ENCODE data around the gene ARMH4. TPM values are rescaled to one million over a fixed set of nuclear protein-coding genes. Genes with fewer than 3 reads are reported as not detected.

Gene ARMH4
- total RNA-seq, 1 experiment from 2014 or later, result 42.6 TPM

GRCh38 chr14:58088961-58089360, 63.1 kb downstream of the ARMH4 start:
- Mint-ChIP-seq H3K36me3 (ENCODE audit: insufficient read depth in 1 of 3, low read depth in 3 of 3) (peaks cover 2 to 8% (median 5%) of the 10 kb centered on the region in 3 experiments; a peak in 5 of 7 replicates), H3K27ac (no peak overlapping the region), H3K4me1 (peaks cover 0 to 3% of the 10 kb centered on the region in 2 experiments; a peak in 1 of 4 replicates), H3K27me3 (ENCODE audit: low read depth) (no peaks in the 10 kb centered on the region), H3K4me3 (no peak overlapping the region), H3K9me3 (no peaks in the 10 kb centered on the region)
- H3K27me3 ChIP-seq (ENCODE audit: insufficient read depth, low read length), result no peaks in the 10 kb centered on the region
- H3K4me2 ChIP-seq (ENCODE audit: insufficient read depth, insufficient read length, low read length), result no peak overlapping the region
- no peak overlapping the region for H4K5ac ChIP-seq (ENCODE audit: insufficient read length, low read depth, low read length)
- H3K4ac ChIP-seq (ENCODE audit: low read depth, low read length), result no peak overlapping the region
- no peak overlapping the region for H2AK5ac ChIP-seq (ENCODE audit: insufficient read length, low read length)
- H4K8ac ChIP-seq (replicated peaks; ENCODE audit: insufficient read length, low read depth, low read length), result no peak overlapping the region
- H3K23ac ChIP-seq (ENCODE audit: insufficient read length, low read depth, low read length), result no peak overlapping the region
- no peak overlapping the region for H3K14ac ChIP-seq (ENCODE audit: insufficient read depth, low read length)
- H2BK20ac ChIP-seq (ENCODE audit: low read depth, low read length, poor library complexity, severe bottlenecking), result no peak overlapping the region
- H3K9ac ChIP-seq (ENCODE audit: extremely low read depth, insufficient read length, low read length), result no peak overlapping the region
- H3K18ac ChIP-seq (ENCODE audit: insufficient read length, low read depth, low read length), result no peak overlapping the region
- no peak overlapping the region for H2BK120ac ChIP-seq (ENCODE audit: low read depth, low read length, poor library complexity, severe bottlenecking)
- no peak overlapping the region for H3K27ac ChIP-seq (ENCODE audit: insufficient read length, low read depth, low read length)
- H3K9me3 ChIP-seq (ENCODE audit: control insufficient read depth, low read depth, low read length), result no peaks in the 10 kb centered on the region
- H2BK12ac ChIP-seq (ENCODE audit: insufficient read length, low read depth, low read length), result no peak overlapping the region
- no CpG with 5 or more reads among the region's 2 CpGs for WGBS (ENCODE audit: extremely low coverage, insufficient read length, low lambda C conversion rate)
- no peaks in the 10 kb centered on the region for H3K4me1 ChIP-seq (ENCODE audit: insufficient read depth, low read length)
- H2BK15ac ChIP-seq (ENCODE audit: low read depth, low read length), result no peak overlapping the region
- no peak for DNase-seq
- no peak overlapping the region for H2BK5ac ChIP-seq (ENCODE audit: insufficient read length, low read length)
- no peaks in the 10 kb centered on the region for H3K79me1 ChIP-seq (ENCODE audit: insufficient read depth, low read depth, low read length, poor library complexity, severe bottlenecking)
- H3K79me2 ChIP-seq (ENCODE audit: insufficient read depth, low read length), result no peaks in the 10 kb centered on the region
- no peak overlapping the region for H4K91ac ChIP-seq (ENCODE audit: insufficient read length, low read depth, low read length)
- H4K20me1 ChIP-seq (ENCODE audit: control insufficient read depth, insufficient read depth, insufficient read length), result no peaks in the 10 kb centered on the region
- H2AFZ ChIP-seq (ENCODE audit: low read length), result no peak overlapping the region
- no peaks in the 10 kb centered on the region for H3K23me2 ChIP-seq (ENCODE audit: insufficient read length, low read depth, low read length, poor library complexity, severe bottlenecking)
- no peak overlapping the region for H3K56ac ChIP-seq (ENCODE audit: insufficient read length, low read depth, low read length)
- TF ChIP-seq, protein P1, sequence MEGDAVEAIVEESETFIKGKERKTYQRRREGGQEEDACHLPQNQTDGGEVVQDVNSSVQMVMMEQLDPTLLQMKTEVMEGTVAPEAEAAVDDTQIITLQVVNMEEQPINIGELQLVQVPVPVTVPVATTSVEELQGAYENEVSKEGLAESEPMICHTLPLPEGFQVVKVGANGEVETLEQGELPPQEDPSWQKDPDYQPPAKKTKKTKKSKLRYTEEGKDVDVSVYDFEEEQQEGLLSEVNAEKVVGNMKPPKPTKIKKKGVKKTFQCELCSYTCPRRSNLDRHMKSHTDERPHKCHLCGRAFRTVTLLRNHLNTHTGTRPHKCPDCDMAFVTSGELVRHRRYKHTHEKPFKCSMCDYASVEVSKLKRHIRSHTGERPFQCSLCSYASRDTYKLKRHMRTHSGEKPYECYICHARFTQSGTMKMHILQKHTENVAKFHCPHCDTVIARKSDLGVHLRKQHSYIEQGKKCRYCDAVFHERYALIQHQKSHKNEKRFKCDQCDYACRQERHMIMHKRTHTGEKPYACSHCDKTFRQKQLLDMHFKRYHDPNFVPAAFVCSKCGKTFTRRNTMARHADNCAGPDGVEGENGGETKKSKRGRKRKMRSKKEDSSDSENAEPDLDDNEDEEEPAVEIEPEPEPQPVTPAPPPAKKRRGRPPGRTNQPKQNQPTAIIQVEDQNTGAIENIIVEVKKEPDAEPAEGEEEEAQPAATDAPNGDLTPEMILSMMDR (conservative IDR thresholded peaks at IDR 0.05), result no peak
- H3T11ph ChIP-seq (ENCODE audit: low read length), result no peak overlapping the region

All from H9 (cell line).